Neural progenitor cell (in vitro differentiated cells): ENCODE results near the gene PLA2G5. TPM values are rescaled to one million over a fixed set of nuclear protein-coding genes. Genes with fewer than 3 reads are reported as not detected.
"Not testable (repeated sequence)": the region's sequence is repeated elsewhere in the genome, so short reads cannot be mapped to it uniquely, and the experiment has no call there.

Experiments
- DNase-seq: peaks from one replicate; pipeline ENCODE4 v3.0.0-alpha.2; 2016; ENCODE audit warnings: low spot score
- H2AFZ ChIP-seq: fragments of 200-600 bp; sonication (generic); replicated peaks from 2 replicates; pipeline ENCODE4 v1.6.1; 2016; ENCODE audit warnings: antibody characterized with exemption
- H3F3A ChIP-seq: fragments of 200-600 bp; sonication (generic); 2 replicates; pipeline ENCODE4 v1.6.1; 2016; ENCODE audit warnings: antibody characterized with exemption, low read depth
- H3K27ac ChIP-seq: fragments of 200-600 bp; sonication (generic); 2 replicates; pipeline ENCODE4 v1.5.1; 2016; ENCODE audit warnings: mild to moderate bottlenecking
- H3K27me3 ChIP-seq: fragments of 200-600 bp; sonication (generic); 2 replicates; pipeline ENCODE4 v1.6.1; 2016; ENCODE audit warnings: mild to moderate bottlenecking, moderate library complexity
- H3K36me3 ChIP-seq: fragments of 200-600 bp; sonication (generic); 2 replicates; pipeline ENCODE4 v1.5.1; 2016
- H3K4me1 ChIP-seq: fragments of 200-600 bp; sonication (generic); 2 replicates; pipeline ENCODE4 v1.6.1; 2016; ENCODE audit warnings: mixed run types
- H3K4me2 ChIP-seq: fragments of 200-600 bp; sonication (generic); 2 replicates; pipeline ENCODE4 v1.6.1; 2016
- H3K4me3 ChIP-seq: fragments of 200-600 bp; sonication (generic); 2 replicates; pipeline ENCODE4 v1.5.1; 2016
- H3K79me2 ChIP-seq: fragments of 200-600 bp; sonication (generic); 2 replicates; pipeline ENCODE4 v1.6.1; 2016; ENCODE audit warnings: low read depth
- H3K9ac ChIP-seq: fragments of 200-600 bp; sonication (generic); 2 replicates; pipeline ENCODE4 v1.6.1; 2016
- H3K9me3 ChIP-seq: fragments of 200-600 bp; sonication (generic); 2 replicates; pipeline ENCODE4 v1.5.1; 2016; ENCODE audit warnings: low read depth
- H4K20me1 ChIP-seq: fragments of 200-600 bp; sonication (generic); 2 replicates; pipeline ENCODE4 v1.6.1; 2016; ENCODE audit warnings: low read depth
- H3K27ac Mint-ChIP-seq: 3 replicates; pipeline ENCODE4 v1.8.0; 2021; ENCODE audit warnings: mixed read lengths
- H3K27me3 Mint-ChIP-seq: 2 replicates; pipeline ENCODE4 v1.8.0; 2022; ENCODE audit warnings: low read depth, mild to moderate bottlenecking, inconsistent platforms, moderate library complexity, mixed read lengths; ENCODE audit not compliant: insufficient read depth
- H3K36me3 Mint-ChIP-seq: 3 replicates; pipeline ENCODE4 v1.8.0; 2021; ENCODE audit warnings: mixed read lengths
- H3K4me1 Mint-ChIP-seq: 3 replicates; pipeline ENCODE4 v1.8.0; 2021; ENCODE audit warnings: mixed read lengths
- H3K4me3 Mint-ChIP-seq: 3 replicates; pipeline ENCODE4 v1.8.0; 2021; ENCODE audit warnings: mild to moderate bottlenecking, moderate library complexity, mixed read lengths
- H3K9me3 Mint-ChIP-seq: 3 replicates; pipeline ENCODE4 v1.8.0; 2020; ENCODE audit warnings: mixed read lengths
- CTCF ChIP-seq: fragments of 200-600 bp; sonication (generic); IDR thresholded peaks from 2 replicates; pipeline ENCODE4 v1.5.1; 2017; ENCODE audit warnings: antibody characterized with exemption, mild to moderate bottlenecking
- EZH2 ChIP-seq: fragments of 200-600 bp; sonication (generic); IDR thresholded peaks from 2 replicates; pipeline ENCODE4 v1.6.1; 2017; ENCODE audit warnings: antibody characterized with exemption, mild to moderate bottlenecking, moderate library complexity
- EZH2phosphoT487 ChIP-seq: fragments of 200-600 bp; sonication (generic); IDR thresholded peaks from 2 replicates; pipeline ENCODE4 v1.6.1; 2017; ENCODE audit warnings: antibody characterized with exemption
- total RNA-seq: library from RNA; depleted of rRNA; stranded (reverse); fragments of >200 nt; gene quantifications from 2 replicates; pipeline ENCODE4 v1.2.3, GENCODE V29; 2015; ENCODE audit warnings: low replicate concordance

The PLA2G5 gene
- total RNA-seq, 1 donor from 2014 or later, result not detected

DNA sequence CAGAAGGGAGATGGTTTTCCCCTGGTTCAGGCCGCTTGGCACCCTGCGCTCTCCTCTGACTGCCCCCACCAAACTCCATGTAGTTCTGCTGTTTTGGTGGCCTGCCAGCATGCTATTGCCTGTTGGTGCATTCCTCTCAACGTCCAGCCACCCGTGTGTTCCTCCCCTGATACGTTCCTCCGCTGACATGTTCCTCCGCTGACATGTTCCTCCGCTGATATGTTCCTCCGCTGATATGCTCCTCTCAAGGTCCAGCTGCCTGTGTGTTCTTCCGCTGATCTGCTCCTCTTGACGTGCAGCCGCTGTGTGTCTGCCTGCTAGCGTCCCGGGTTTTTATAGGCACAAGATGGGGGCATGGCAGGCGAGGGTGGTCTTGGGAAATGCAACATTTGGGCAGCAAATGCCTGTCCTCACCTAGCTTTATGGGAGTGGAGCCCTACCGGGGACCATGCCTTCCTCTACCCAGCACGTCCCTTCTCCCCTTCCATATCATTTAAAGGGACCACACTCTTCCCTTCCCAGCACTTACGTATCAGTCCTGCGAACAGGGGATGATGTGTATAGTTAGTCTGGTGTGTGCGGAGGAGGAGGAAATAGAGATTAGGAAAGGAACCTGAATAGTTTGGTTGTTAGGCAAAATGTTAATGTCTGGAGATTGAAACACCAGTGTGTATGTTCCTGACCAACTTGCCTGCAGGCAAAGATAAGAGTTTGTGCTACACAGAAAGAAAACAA is 40.6 kb upstream of the PLA2G5 start:
- Histone ChIP-seq H2AFZ (no peak overlapping the region), H3K9me3 (no peaks in the 10 kb centered on the region), H4K20me1 (no peaks in the 10 kb centered on the region), H3K27ac (no peak overlapping the region), H3K9ac (no peak overlapping the region), H3K4me1 (no peaks in the 10 kb centered on the region), H3K79me2 (no peaks in the 10 kb centered on the region), H3K36me3 (no peaks in the 10 kb centered on the region), H3F3A (no peaks in the 10 kb centered on the region), H3K4me2 (no peak overlapping the region), H3K27me3 (no peaks in the 10 kb centered on the region), H3K4me3 (no peak overlapping the region)
- Mint-ChIP-seq H3K4me3 (no peak overlapping the region), H3K27ac (no peak overlapping the region), H3K27me3 (peaks cover 2% of the 10 kb centered on the region), H3K36me3 (no peaks in the 10 kb centered on the region), H3K9me3 (peaks cover 10% of the 10 kb centered on the region), H3K4me1 (no peaks in the 10 kb centered on the region)
- no peak for TF ChIP-seq CTCF
- no peak for TF ChIP-seq EZH2phosphoT487
- TF ChIP-seq EZH2, result no peak
- no peak for DNase-seq

DNA sequence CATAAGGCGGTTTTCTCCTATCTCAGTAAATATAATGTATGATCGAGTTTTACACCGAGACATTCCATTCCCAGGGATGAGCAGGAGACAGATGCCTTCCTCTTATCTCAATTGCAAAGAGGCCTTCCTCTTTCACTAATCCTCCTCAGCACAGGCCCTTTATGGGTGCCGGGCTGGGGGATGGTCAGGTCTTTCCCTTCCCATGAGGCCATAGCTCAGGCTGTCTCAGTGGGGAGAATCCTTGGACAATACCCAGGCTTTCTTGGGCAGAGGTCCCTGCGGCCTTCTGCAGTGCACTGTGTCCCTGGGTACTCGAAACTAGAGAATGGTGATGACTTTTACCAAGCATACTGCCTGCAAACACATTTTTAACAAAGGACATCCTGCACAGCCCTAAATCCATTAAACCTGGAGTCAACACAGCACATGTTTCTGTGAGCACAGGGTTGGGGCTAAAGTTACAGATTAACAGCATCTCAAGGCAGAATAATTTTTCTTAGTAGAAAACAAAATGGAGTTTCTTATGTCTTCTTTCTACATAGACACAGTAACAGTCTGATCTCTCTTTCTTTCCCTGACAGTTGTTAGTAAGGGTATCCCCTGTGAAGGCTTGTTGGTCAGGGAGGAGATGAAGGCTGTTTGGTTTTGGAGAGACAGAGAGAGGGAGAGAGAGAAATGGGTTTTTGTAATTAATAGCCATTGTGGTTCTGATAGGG is 39.4 kb upstream of the PLA2G5 start:
- not testable (repeated sequence) for H3K79me2 ChIP-seq, H3K36me3 Mint-ChIP-seq, H3F3A ChIP-seq, H3K27me3 Mint-ChIP-seq, H3K4me1 ChIP-seq, H3K27ac ChIP-seq, H3K4me1 Mint-ChIP-seq, H3K9ac ChIP-seq, H3K4me3 Mint-ChIP-seq, H3K4me2 ChIP-seq, H4K20me1 ChIP-seq, H3K4me3 ChIP-seq, H3K27ac Mint-ChIP-seq, H3K27me3 ChIP-seq, H3K36me3 ChIP-seq, DNase-seq, H3K9me3 ChIP-seq
- H2AFZ ChIP-seq, result peak overlapping the region; percentile 68
- peaks cover 14% of the 10 kb centered on the region for H3K9me3 Mint-ChIP-seq

DNA sequence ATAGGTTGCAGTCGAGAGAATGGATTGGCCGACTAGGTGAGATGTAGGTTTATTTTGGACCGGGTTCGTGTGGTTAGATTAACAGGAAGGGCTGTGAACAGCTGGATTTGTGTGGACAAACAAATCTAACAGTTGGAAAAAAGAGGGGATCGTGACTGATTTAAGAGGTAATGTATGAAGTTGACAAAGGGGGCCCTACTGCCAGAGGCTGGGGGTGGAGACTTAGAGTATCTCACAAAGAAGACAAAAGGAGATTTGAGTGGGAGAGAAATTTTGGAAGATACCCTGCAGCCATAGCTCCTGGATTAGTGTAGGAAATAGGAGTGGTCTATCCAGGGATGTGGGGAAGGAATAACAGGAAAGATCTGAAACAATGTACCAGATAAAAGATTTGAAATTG is 38.8 kb upstream of the PLA2G5 start:
- H3K79me2 ChIP-seq, result no peaks in the 10 kb centered on the region
- Mint-ChIP-seq H3K36me3 (no peaks in the 10 kb centered on the region), H3K9me3 (peaks cover 14% of the 10 kb centered on the region), H3K4me3 (no peak overlapping the region), H3K27me3 (peaks cover 2% of the 10 kb centered on the region), H3K27ac (no peak overlapping the region), H3K4me1 (no peaks in the 10 kb centered on the region)
- TF ChIP-seq EZH2phosphoT487 (no peak), CTCF (no peak), EZH2 (no peak)
- H3K9me3 ChIP-seq, result no peaks in the 10 kb centered on the region
- no peaks in the 10 kb centered on the region for H4K20me1 ChIP-seq
- no peaks in the 10 kb centered on the region for H3K27me3 ChIP-seq
- no peaks in the 10 kb centered on the region for H3F3A ChIP-seq
- no peak overlapping the region for H3K27ac ChIP-seq
- no peak for DNase-seq
- no peak overlapping the region for H3K4me2 ChIP-seq
- no peak overlapping the region for H3K9ac ChIP-seq
- H3K36me3 ChIP-seq, result no peaks in the 10 kb centered on the region
- no peaks in the 10 kb centered on the region for H3K4me1 ChIP-seq
- peak overlapping the region; percentile 68 for H2AFZ ChIP-seq
- no peak overlapping the region for H3K4me3 ChIP-seq

DNA sequence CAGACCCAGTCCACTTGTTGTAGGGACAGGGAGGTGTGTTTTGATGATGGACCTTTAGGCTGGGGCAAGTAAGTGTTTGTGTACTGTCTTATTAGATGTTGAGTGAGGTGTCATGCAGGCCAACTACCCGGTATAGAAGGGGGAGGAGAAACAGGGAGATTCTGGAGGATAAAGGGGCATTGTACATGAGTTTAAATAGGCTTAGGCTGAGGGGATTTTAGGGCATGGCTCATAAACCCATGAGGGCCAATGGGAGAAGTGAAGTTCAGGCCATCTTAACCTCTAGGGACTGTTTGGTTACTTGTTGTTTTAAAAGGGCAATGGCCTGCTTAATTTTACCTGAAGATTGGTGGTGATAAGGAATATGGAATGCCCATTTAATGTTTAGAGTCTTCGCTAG is 38.2 kb upstream of the PLA2G5 start:
- TF ChIP-seq CTCF (no peak), EZH2 (no peak), EZH2phosphoT487 (no peak)
- Mint-ChIP-seq H3K36me3 (no peaks in the 10 kb centered on the region), H3K4me3 (no peak overlapping the region)

More for the DNA sequence above, 38.2 kb upstream of the PLA2G5 start:
- Histone ChIP-seq H3K79me2 (no peaks in the 10 kb centered on the region), H3K9me3 (no peaks in the 10 kb centered on the region), H3F3A (no peaks in the 10 kb centered on the region), H3K27me3 (no peaks in the 10 kb centered on the region), H3K27ac (no peak overlapping the region), H4K20me1 (no peaks in the 10 kb centered on the region), H3K9ac (no peak overlapping the region), H2AFZ (no peak overlapping the region), H3K4me3 (no peak overlapping the region), H3K36me3 (no peaks in the 10 kb centered on the region), H3K4me2 (no peak overlapping the region), H3K4me1 (no peaks in the 10 kb centered on the region)
- DNase-seq, result no peak
- Mint-ChIP-seq H3K4me1 (no peaks in the 10 kb centered on the region), H3K27me3 (peaks cover 2% of the 10 kb centered on the region), H3K27ac (no peak overlapping the region), H3K9me3 (peaks cover 11% of the 10 kb centered on the region)
